Measurements from ENCODE around the gene TEK.

The TEK gene

GRCh38 chr9:27157097-27157496, 48.1 kb downstream of the TEK start:
- TF ChIP-seq MYC (IDR thresholded peaks at IDR 0.05; ENCODE audit: low read depth, low read length), result no peak
- no peak for TF ChIP-seq POLR2A (IDR thresholded peaks at IDR 0.05; ENCODE audit: extremely low read depth, insufficient read length)
- no peak for TF ChIP-seq MAX (IDR thresholded peaks at IDR 0.05; ENCODE audit: low read depth, low read length)
- no peak for TF ChIP-seq CTCF (IDR thresholded peaks at IDR 0.05; ENCODE audit: low read depth, low read length)
- no peak overlapping the region for H3K4me3 ChIP-seq (ENCODE audit: low read depth, low read length)
- no peak for DNase-seq (ENCODE audit: low read depth)

GRCh38 chr9:27157736-27158135, 48.7 kb downstream of the TEK start:
- no peak for DNase-seq (ENCODE audit: low read depth)
- TF ChIP-seq POLR2A (IDR thresholded peaks at IDR 0.05; ENCODE audit: extremely low read depth, insufficient read length) (no peak), CTCF (IDR thresholded peaks at IDR 0.05; ENCODE audit: low read depth, low read length) (no peak), MYC (IDR thresholded peaks at IDR 0.05; ENCODE audit: low read depth, low read length) (no peak), MAX (IDR thresholded peaks at IDR 0.05; ENCODE audit: low read depth, low read length) (no peak)
- no peak overlapping the region for H3K4me3 ChIP-seq (ENCODE audit: low read depth, low read length)

- no peak for DNase-seq (ENCODE audit: low read depth)
- H3K4me3 ChIP-seq (ENCODE audit: low read depth, low read length), result no peak overlapping the region
- TF ChIP-seq MYC (IDR thresholded peaks at IDR 0.05; ENCODE audit: low read depth, low read length) (no peak), CTCF (IDR thresholded peaks at IDR 0.05; ENCODE audit: low read depth, low read length) (no peak), POLR2A (IDR thresholded peaks at IDR 0.05; ENCODE audit: extremely low read depth, insufficient read length) (no peak), MAX (IDR thresholded peaks at IDR 0.05; ENCODE audit: low read depth, low read length) (no peak)
These were observed 51.6 kb downstream of the TEK start for GRCh38 chr9:27160636-27161035.

- DNase-seq (ENCODE audit: low read depth), result no peak
- TF ChIP-seq MYC (IDR thresholded peaks at IDR 0.05; ENCODE audit: low read depth, low read length) (no peak), POLR2A (IDR thresholded peaks at IDR 0.05; ENCODE audit: extremely low read depth, insufficient read length) (no peak), CTCF (IDR thresholded peaks at IDR 0.05; ENCODE audit: low read depth, low read length) (no peak), MAX (IDR thresholded peaks at IDR 0.05; ENCODE audit: low read depth, low read length) (no peak)
These were observed 53.0 kb downstream of the TEK start for GRCh38 chr9:27162045-27162444.

GRCh38 chr9:27165068-27165467, 56.0 kb downstream of the TEK start:
- no peak for DNase-seq (ENCODE audit: low read depth)
- TF ChIP-seq MAX (IDR thresholded peaks at IDR 0.05; ENCODE audit: low read depth, low read length), result no peak
- TF ChIP-seq MYC (IDR thresholded peaks at IDR 0.05; ENCODE audit: low read depth, low read length), result no peak
- TF ChIP-seq CTCF (IDR thresholded peaks at IDR 0.05; ENCODE audit: low read depth, low read length), result no peak
- no peak overlapping the region for H3K4me3 ChIP-seq (ENCODE audit: low read depth, low read length)

More at GRCh38 chr9:27162045-27162444, 53.0 kb downstream of the TEK start:
- H3K4me3 ChIP-seq (ENCODE audit: low read depth, low read length), result no peak overlapping the region

GRCh38 chr9:27165670-27166069, 56.6 kb downstream of the TEK start:
- no peak overlapping the region for H3K4me3 ChIP-seq (ENCODE audit: low read depth, low read length)
- no peak for TF ChIP-seq MYC (IDR thresholded peaks at IDR 0.05; ENCODE audit: low read depth, low read length)
- TF ChIP-seq CTCF (IDR thresholded peaks at IDR 0.05; ENCODE audit: low read depth, low read length), result peak; percentile 13
- no peak for DNase-seq (ENCODE audit: low read depth)
